Endothelial cell (in vitro differentiated cells): Measurements from ENCODE around the gene RFX8. TPM values are rescaled to one million over a fixed set of nuclear protein-coding genes. Genes with fewer than 3 reads are reported as not detected.
A peak's percentile ranks its signal among the peaks of the same experiment; 100 is the strongest.

Experiments used
- DNase-seq: peaks from one replicate; pipeline ENCODE4 v3.0.0; 2021; ENCODE audit warnings: low spot score
- H3K27ac Mint-ChIP-seq: one replicate; pipeline ENCODE4 v1.8.0; 2021; ENCODE audit warnings: mixed read lengths, inconsistent platforms; ENCODE audit not compliant: unreplicated experiment
- H3K27me3 Mint-ChIP-seq: one replicate; pipeline ENCODE4 v1.8.0; 2021; ENCODE audit warnings: mild to moderate bottlenecking, moderate library complexity, mixed read lengths, inconsistent platforms; ENCODE audit not compliant: unreplicated experiment
- H3K36me3 Mint-ChIP-seq: one replicate; pipeline ENCODE4 v1.8.0; 2021; ENCODE audit warnings: mild to moderate bottlenecking, low read depth, mixed read lengths, inconsistent platforms; ENCODE audit not compliant: unreplicated experiment
- H3K4me1 Mint-ChIP-seq: one replicate; pipeline ENCODE4 v1.8.0; 2021; ENCODE audit warnings: mild to moderate bottlenecking, mixed read lengths, inconsistent platforms; ENCODE audit not compliant: unreplicated experiment
- H3K4me3 Mint-ChIP-seq: one replicate; pipeline ENCODE4 v1.8.0; 2021; ENCODE audit warnings: mild to moderate bottlenecking, mixed read lengths, inconsistent platforms; ENCODE audit not compliant: unreplicated experiment
- H3K9me3 Mint-ChIP-seq: one replicate; pipeline ENCODE4 v1.8.0; 2021; ENCODE audit warnings: mixed read lengths, inconsistent platforms; ENCODE audit not compliant: unreplicated experiment
- total RNA-seq: library from RNA; stranded (reverse); fragmentation: NEBNext Ultra II Directional; extraction: Animal tissue kit (Norgen Biotek cat#: 25700); gene quantifications from one replicate; pipeline ENCODE4 v1.2.1, GENCODE V29; 2021; ENCODE audit not compliant: unreplicated experiment
- TF ChIP-seq, protein P1 (sequence below): fragments of 200-600 bp; sonication (generic); IDR thresholded peaks from one replicate; pipeline ENCODE4 v1.5.0; 2021; ENCODE audit warnings: antibody characterized with exemption; ENCODE audit not compliant: unreplicated experiment

RFX8 gene
- total RNA-seq, 1 donor from 2014 or later: 5.0 TPM

DNA sequence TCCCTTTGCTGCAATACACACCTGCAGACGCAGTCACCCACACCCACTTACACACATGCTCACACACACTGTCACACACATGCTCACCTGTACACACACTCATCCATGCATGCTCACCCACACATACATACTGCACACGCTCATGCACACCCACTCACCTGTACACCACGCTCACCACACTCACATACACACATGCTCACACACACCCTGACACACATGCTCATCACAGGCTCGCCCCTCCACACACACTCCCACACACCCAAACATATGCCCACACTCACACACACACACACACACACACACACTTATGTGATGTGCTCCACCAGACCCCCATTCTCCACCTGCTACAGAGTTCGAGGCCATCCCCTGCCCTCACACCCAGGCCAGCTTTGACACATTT is 64.8 kb downstream of the RFX8 start:
- TF ChIP-seq, protein P1, sequence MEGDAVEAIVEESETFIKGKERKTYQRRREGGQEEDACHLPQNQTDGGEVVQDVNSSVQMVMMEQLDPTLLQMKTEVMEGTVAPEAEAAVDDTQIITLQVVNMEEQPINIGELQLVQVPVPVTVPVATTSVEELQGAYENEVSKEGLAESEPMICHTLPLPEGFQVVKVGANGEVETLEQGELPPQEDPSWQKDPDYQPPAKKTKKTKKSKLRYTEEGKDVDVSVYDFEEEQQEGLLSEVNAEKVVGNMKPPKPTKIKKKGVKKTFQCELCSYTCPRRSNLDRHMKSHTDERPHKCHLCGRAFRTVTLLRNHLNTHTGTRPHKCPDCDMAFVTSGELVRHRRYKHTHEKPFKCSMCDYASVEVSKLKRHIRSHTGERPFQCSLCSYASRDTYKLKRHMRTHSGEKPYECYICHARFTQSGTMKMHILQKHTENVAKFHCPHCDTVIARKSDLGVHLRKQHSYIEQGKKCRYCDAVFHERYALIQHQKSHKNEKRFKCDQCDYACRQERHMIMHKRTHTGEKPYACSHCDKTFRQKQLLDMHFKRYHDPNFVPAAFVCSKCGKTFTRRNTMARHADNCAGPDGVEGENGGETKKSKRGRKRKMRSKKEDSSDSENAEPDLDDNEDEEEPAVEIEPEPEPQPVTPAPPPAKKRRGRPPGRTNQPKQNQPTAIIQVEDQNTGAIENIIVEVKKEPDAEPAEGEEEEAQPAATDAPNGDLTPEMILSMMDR: no peak
- no peak overlapping the region for H3K4me3 Mint-ChIP-seq
- no peaks in the 10 kb centered on the region for H3K9me3 Mint-ChIP-seq
- peaks cover 12% of the 10 kb centered on the region for H3K27me3 Mint-ChIP-seq
- peaks cover 26% of the 10 kb centered on the region for H3K4me1 Mint-ChIP-seq
- no peak for DNase-seq
- H3K36me3 Mint-ChIP-seq: peaks cover 4% of the 10 kb centered on the region
- peak overlapping the region; percentile 95 for H3K27ac Mint-ChIP-seq

DNA sequence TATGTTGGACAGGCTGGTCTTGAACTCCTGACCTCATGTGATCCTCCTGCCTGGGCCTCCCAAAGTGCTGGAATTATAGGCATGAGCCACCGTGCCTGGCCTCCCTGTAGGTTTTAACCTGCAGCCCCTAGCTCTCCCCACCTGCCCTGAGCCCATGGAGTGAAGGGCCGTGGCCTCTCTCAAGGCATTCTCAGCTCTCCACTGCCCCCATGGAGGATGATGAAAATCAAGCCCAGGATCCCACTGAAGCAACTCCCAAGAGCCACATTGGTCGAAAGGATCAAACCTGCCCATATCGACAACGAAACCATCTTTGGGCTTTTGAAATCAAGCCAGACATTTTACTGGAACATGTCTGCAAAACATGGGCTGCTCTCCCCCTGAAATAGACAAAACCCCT is 65.2 kb downstream of the RFX8 start:
- no peaks in the 10 kb centered on the region for H3K9me3 Mint-ChIP-seq
- DNase-seq: no peak
- peaks cover 4% of the 10 kb centered on the region for H3K36me3 Mint-ChIP-seq
- H3K4me3 Mint-ChIP-seq: no peak overlapping the region
- peaks cover 12% of the 10 kb centered on the region for H3K27me3 Mint-ChIP-seq
- TF ChIP-seq, protein P1: no peak
- H3K4me1 Mint-ChIP-seq: peaks cover 26% of the 10 kb centered on the region
- H3K27ac Mint-ChIP-seq: peak overlapping the region; percentile 95

- Mint-ChIP-seq H3K4me3 (no peak overlapping the region), H3K9me3 (no peaks in the 10 kb centered on the region), H3K4me1 (peaks cover 28% of the 10 kb centered on the region), H3K27ac (no peak overlapping the region), H3K27me3 (peaks cover 12% of the 10 kb centered on the region), H3K36me3 (peaks cover 4% of the 10 kb centered on the region)
- TF ChIP-seq, protein P1: no peak
- DNase-seq: no peak
Measured at GRCh38 chr2:101408925-101409324, 66.0 kb downstream of the RFX8 start.

DNA sequence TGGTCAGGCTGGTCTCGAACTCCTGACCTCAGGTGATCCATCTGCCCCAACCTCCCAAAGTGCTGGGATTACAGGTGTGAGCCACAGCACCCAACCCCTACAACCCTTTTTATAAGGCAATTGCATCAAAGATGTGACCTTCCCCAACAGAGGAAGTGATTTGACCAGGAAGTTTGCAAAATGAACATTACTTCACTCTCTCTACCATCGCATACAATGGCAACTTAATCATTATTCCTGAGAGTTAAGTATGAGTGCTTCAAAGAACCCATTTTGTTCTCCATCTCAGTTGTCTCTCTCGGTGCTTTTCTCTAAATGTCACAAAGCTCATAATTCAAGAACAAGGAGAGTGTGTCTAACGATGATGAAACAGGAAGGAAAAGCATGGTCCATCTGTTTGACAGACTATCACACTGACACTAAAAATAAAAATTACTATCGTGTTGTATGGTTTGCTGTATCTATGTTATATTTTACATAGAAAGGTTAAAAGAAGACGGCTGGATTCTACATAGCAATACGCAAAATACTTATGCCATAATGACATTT is 69.5 kb downstream of the RFX8 start:
- peaks cover 7% of the 10 kb centered on the region for H3K27me3 Mint-ChIP-seq
- no peaks in the 10 kb centered on the region for H3K36me3 Mint-ChIP-seq
- TF ChIP-seq, protein P1: no peak
- H3K4me1 Mint-ChIP-seq: peaks cover 21% of the 10 kb centered on the region
- H3K4me3 Mint-ChIP-seq: no peak overlapping the region
- no peak overlapping the region for H3K27ac Mint-ChIP-seq
- H3K9me3 Mint-ChIP-seq: no peaks in the 10 kb centered on the region
- no peak for DNase-seq

- TF ChIP-seq, protein P1: no peak
- Mint-ChIP-seq H3K36me3 (no peaks in the 10 kb centered on the region), H3K9me3 (no peaks in the 10 kb centered on the region), H3K4me3 (no peak overlapping the region), H3K4me1 (peaks cover 14% of the 10 kb centered on the region), H3K27ac (no peak overlapping the region), H3K27me3 (peaks cover 3% of the 10 kb centered on the region)
- DNase-seq: no peak
Measured at GRCh38 chr2:101403745-101404144, 71.2 kb downstream of the RFX8 start.
